ENCODE measurements around the gene DCAKD. TPM values are rescaled to one million over a fixed set of nuclear protein-coding genes. Genes with fewer than 3 reads are reported as not detected.

The DCAKD gene
- total and polyA plus RNA-seq, 9 donors, result 19.8 to 62.3 (median 46.2) TPM

DNA sequence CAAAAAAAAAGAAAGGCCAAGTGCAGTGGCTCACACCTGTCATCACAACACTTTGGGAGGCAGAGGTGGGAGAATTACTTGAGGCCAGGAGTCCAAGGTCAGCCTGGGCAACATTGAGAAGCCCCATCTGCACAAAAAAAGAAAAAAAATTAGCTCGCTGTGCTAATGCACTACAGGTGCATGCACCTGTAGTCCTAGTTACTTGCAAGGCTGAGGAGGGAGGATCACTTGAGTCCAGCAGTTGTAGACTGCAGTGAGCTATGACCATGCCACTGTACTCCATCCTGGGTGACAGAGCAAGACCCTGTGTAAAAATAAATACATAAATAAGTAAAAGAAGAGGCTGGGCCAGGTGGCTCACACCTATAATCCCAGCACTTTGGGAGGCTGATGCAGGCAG lies 39.7 kb downstream of the DCAKD start:
- intact Hi-C loops (cut with DNase I), result loop anchor here in 2 of 4 donors (2.0 to 5.0 kb wide), 2 partner anchors 34 to 37 kb away; no protein-coding TSS in a partner anchor

DNA sequence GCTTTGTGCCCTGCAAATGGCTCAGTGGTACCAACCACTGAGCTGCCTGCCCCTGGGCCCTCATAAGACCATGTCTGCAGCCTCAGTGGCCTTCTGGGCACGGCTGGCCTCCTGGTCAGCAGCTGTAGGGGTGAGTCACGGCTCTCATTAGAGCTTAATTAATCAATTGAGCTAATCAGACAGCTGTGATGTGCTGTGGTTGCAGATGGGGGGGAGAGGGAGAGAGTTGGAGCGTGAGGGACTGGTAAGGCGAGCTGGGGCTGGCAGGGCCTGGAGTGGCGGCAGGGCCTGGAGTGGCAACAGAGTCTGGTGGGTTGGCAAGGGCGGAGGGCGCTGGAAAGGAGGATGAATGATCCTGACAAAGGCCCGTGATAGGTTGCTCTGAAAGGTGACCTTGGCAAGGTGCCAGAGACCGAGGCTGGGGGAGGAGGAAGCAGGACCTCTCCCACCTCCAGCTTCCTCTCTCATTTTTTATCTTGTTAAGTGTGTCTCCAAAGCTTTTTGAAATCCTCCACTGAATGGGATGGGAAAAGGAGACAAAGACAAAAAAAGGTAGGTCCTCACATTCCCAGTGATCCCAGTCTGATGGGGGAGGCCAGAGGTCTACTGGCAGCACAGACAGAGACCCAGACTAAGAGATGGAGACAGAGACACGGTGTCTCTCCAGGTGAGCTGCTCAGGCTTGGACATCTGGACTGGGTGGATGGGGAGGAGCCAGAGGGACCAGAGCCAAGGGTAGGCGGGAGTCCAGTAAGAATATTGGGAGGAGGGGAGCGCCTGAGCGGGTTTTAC lies 41.6 kb downstream of the DCAKD start:
- TF ChIP-seq EP300 (IDR thresholded peaks at IDR 0.05) (no peak), CTCF (IDR thresholded peaks at IDR 0.05) (no peak), POLR2A (IDR thresholded peaks at IDR 0.05) (no peak)
- 60 to 63% (median 62%) methylated on average over 13 of the region's 13 CpGs for WGBS, 3 donors
- no peak overlapping the region for H3K27ac ChIP-seq
- H3K4me1 ChIP-seq (ENCODE audit: insufficient read depth), result peaks cover 3% of the 10 kb centered on the region
- no peaks in the 10 kb centered on the region for H3K36me3 ChIP-seq
- no peaks in the 10 kb centered on the region for H3K9me3 ChIP-seq
- DNase-seq, result no peak
- no peaks in the 10 kb centered on the region for H3K27me3 ChIP-seq
- no peak overlapping the region for H3K4me3 ChIP-seq
- intact Hi-C loops (cut with DNase I), result loop anchor here in 2 of 4 donors (2.0 to 5.0 kb wide), 2 partner anchors 33 to 35 kb away; no protein-coding TSS in a partner anchor

More for the DNA sequence above, 39.7 kb downstream of the DCAKD start:
- H3K27ac ChIP-seq, result no peak overlapping the region
- peaks cover 3% of the 10 kb centered on the region for H3K4me1 ChIP-seq (ENCODE audit: insufficient read depth)
- no peak for DNase-seq
- no peak for TF ChIP-seq CTCF (IDR thresholded peaks at IDR 0.05)
- TF ChIP-seq EP300 (IDR thresholded peaks at IDR 0.05), result no peak
- no peak for TF ChIP-seq POLR2A (IDR thresholded peaks at IDR 0.05)
- no peaks in the 10 kb centered on the region for H3K27me3 ChIP-seq
- H3K4me3 ChIP-seq, result no peak overlapping the region
- no peaks in the 10 kb centered on the region for H3K36me3 ChIP-seq
- no peaks in the 10 kb centered on the region for H3K9me3 ChIP-seq
- 78 to 92% (median 79%) methylated on average over 1 of the region's 1 CpG for whole genome bisulfite sequencing, 3 donors

DNA sequence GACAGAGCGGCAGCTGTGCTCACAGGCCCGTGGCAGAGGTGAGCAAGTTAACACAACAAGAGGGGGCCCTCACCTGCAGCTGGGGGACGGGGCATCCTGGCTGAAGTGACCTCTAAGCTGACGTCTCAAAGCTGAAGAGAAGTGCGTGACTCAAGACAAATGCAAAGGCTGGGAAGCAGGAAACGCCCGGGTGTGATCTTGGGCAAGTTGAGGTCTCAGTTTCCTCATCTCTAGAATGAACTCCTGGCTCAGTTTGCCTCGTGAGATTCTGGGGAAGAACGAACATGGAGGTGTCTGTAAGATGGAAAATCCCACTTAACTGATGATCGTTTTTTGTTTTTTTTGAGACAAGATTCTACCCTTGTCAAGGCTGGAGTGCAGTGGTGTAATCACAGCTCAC lies 43.2 kb downstream of the DCAKD start:
- intact Hi-C loops (cut with DNase I), result no loop called here
- peaks cover 3% of the 10 kb centered on the region for H3K4me1 ChIP-seq (ENCODE audit: insufficient read depth)
- TF ChIP-seq CTCF (IDR thresholded peaks at IDR 0.05), result no peak
- no peak for TF ChIP-seq POLR2A (IDR thresholded peaks at IDR 0.05)
- no peak for TF ChIP-seq EP300 (IDR thresholded peaks at IDR 0.05)
- WGBS, 3 donors, result 79 to 84% (median 80%) methylated on average over 10 of the region's 10 CpGs
- no peak for DNase-seq
- H3K36me3 ChIP-seq, result no peaks in the 10 kb centered on the region
- H3K27ac ChIP-seq, result no peak overlapping the region
- H3K9me3 ChIP-seq, result no peaks in the 10 kb centered on the region
- no peaks in the 10 kb centered on the region for H3K27me3 ChIP-seq
- H3K4me3 ChIP-seq, result no peak overlapping the region

- Histone ChIP-seq H3K36me3 (no peaks in the 10 kb centered on the region), H3K27ac (no peak overlapping the region), H3K27me3 (no peaks in the 10 kb centered on the region), H3K4me3 (no peak overlapping the region), H3K9me3 (no peaks in the 10 kb centered on the region), H3K4me1 (ENCODE audit: insufficient read depth) (no peaks in the 10 kb centered on the region)
- WGBS, 3 donors, result 10 to 15% (median 13%) methylated on average over 10 of the region's 10 CpGs
- intact Hi-C loops (cut with DNase I), result no loop called here
- no peak for DNase-seq
- TF ChIP-seq CTCF (IDR thresholded peaks at IDR 0.05), result no peak
These were observed 44.4 kb downstream of the DCAKD start for GRCh38 chr17:45006927-45007461.
